8988T (cell line): Measurements from ENCODE around the gene HOXB9.

Experiments
- DNase-seq: peaks from one replicate; pipeline ENCODE4 v3.0.0; 2011

HOXB9 gene

GRCh38 chr17:48579760-48580554 is 46.2 kb downstream of the HOXB9 start:
- DNase-seq = no peak

- DNase-seq = no peak
Measured at GRCh38 chr17:48579471-48579759, 46.7 kb downstream of the HOXB9 start.

GRCh38 chr17:48578616-48579470 is 47.3 kb downstream of the HOXB9 start:
- no peak for DNase-seq

GRCh38 chr17:48577946-48578615 is 48.1 kb downstream of the HOXB9 start, which contains the start of gene HOXB4:
TSS of gene HOXB4 (minus strand) at chr17:48578350. CDS start at chr17:48578319, 31 bp downstream.
- no peak for DNase-seq

GRCh38 chr17:48577330-48577945 is 48.7 kb downstream of the HOXB9 start:
- DNase-seq = no peak

- DNase-seq = no peak
Measured at GRCh38 chr17:48576479-48577309, 49.5 kb downstream of the HOXB9 start.

GRCh38 chr17:48575673-48576478 is 50.3 kb downstream of the HOXB9 start:
- DNase-seq = no peak

GRCh38 chr17:48575066-48575582 is 51.0 kb downstream of the HOXB9 start:
- DNase-seq = no peak

- no peak for DNase-seq
Measured at GRCh38 chr17:48574505-48575065, 51.6 kb downstream of the HOXB9 start.

- no peak for DNase-seq
Measured at GRCh38 chr17:48571826-48572417, 54.2 kb downstream of the HOXB9 start.
